ENCODE measurements around the gene DNAH2. TPM values are rescaled to one million over a fixed set of nuclear protein-coding genes. Genes with fewer than 3 reads are reported as not detected.
A peak's percentile ranks its signal among the peaks of the same experiment; 100 is the strongest.

Gene DNAH2
- total and polyA plus RNA-seq, 4 donors: 1.5 to 14.0 (median 7.6) TPM

- WGBS, 2 donors: 2% methylated on average over 26 to 41 of the region's 45 CpGs
- Histone ChIP-seq H3K4me1 (ENCODE audit: control insufficient read depth in 5 of 5, insufficient read depth in 5 of 5, low read length in 5 of 5) (peaks cover 0 to 22% (median 3%) of the 10 kb centered on the region in 5 donors), H3K27me3 (ENCODE audit: control insufficient read depth in 3 of 3, insufficient read depth in 3 of 3, low read length in 2 of 3) (no peaks in the 10 kb centered on the region), H3K9me3 (ENCODE audit: control insufficient read depth in 4 of 4, insufficient read depth in 3 of 4, low read length in 3 of 4) (peaks cover 0 to 3% (median 0%) of the 10 kb centered on the region in 4 donors), H3K27ac (ENCODE audit: low read depth in 1 of 2, low read length in 1 of 2) (no peak within 1 kb of the TSS), H3K4me3 (no peak within 1 kb of the TSS), H3K36me3 (ENCODE audit: control insufficient read depth in 4 of 4, insufficient read depth in 4 of 4, low read length in 4 of 4) (peaks cover 0 to 23% (median 6%) of the 10 kb centered on the region in 4 donors), H3K9ac (ENCODE audit: insufficient read depth in 1 of 2, low read length in 2 of 2) (peak within 1 kb of the TSS in 1 of 2 donors; percentile 37)
- ATAC-seq (ENCODE audit: insufficient read depth, low FRiP score) (peak; percentile 45), DNase-seq (peak; percentile 76 to 81 (median 77))
- TF ChIP-seq, protein P1, sequence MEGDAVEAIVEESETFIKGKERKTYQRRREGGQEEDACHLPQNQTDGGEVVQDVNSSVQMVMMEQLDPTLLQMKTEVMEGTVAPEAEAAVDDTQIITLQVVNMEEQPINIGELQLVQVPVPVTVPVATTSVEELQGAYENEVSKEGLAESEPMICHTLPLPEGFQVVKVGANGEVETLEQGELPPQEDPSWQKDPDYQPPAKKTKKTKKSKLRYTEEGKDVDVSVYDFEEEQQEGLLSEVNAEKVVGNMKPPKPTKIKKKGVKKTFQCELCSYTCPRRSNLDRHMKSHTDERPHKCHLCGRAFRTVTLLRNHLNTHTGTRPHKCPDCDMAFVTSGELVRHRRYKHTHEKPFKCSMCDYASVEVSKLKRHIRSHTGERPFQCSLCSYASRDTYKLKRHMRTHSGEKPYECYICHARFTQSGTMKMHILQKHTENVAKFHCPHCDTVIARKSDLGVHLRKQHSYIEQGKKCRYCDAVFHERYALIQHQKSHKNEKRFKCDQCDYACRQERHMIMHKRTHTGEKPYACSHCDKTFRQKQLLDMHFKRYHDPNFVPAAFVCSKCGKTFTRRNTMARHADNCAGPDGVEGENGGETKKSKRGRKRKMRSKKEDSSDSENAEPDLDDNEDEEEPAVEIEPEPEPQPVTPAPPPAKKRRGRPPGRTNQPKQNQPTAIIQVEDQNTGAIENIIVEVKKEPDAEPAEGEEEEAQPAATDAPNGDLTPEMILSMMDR (IDR thresholded peaks at IDR 0.05; ENCODE audit: control extremely low read depth, extremely low read depth): no peak
These were observed 12.8 kb upstream of the DNAH2 start, which contains the start of gene EFNB3 for GRCh38 chr17:7704601-7705268. TSS of gene EFNB3 (plus strand) at chr17:7705202. CDS start at chr17:7705599, 397 bp downstream.

GRCh38 chr17:7705269-7706255 is 12.0 kb upstream of the DNAH2 start:
- Histone ChIP-seq H3K9me3 (ENCODE audit: control insufficient read depth in 4 of 4, insufficient read depth in 3 of 4, low read length in 3 of 4) (peaks cover 0 to 3% (median 0%) of the 10 kb centered on the region in 4 donors), H3K4me3 (no peak overlapping the region), H3K27me3 (ENCODE audit: control insufficient read depth in 3 of 3, insufficient read depth in 3 of 3, low read length in 2 of 3) (no peaks in the 10 kb centered on the region), H3K9ac (ENCODE audit: insufficient read depth in 1 of 2, low read length in 2 of 2) (no peak overlapping the region), H3K36me3 (ENCODE audit: control insufficient read depth in 4 of 4, insufficient read depth in 4 of 4, low read length in 4 of 4) (peaks cover 0 to 21% (median 6%) of the 10 kb centered on the region in 4 donors), H3K27ac (ENCODE audit: low read depth in 1 of 2, low read length in 1 of 2) (no peak overlapping the region), H3K4me1 (ENCODE audit: control insufficient read depth in 5 of 5, insufficient read depth in 5 of 5, low read length in 5 of 5) (peaks cover 0 to 22% (median 3%) of the 10 kb centered on the region in 5 donors)
- no peak for ATAC-seq (ENCODE audit: insufficient read depth, low FRiP score)
- peak in 2 of 3 donors; percentile 16 to 40 for DNase-seq
- WGBS, 2 donors: 5 to 6% methylated on average over 40 to 50 of the region's 50 CpGs
- TF ChIP-seq, protein P1 (IDR thresholded peaks at IDR 0.05; ENCODE audit: control extremely low read depth, extremely low read depth): no peak

DNA sequence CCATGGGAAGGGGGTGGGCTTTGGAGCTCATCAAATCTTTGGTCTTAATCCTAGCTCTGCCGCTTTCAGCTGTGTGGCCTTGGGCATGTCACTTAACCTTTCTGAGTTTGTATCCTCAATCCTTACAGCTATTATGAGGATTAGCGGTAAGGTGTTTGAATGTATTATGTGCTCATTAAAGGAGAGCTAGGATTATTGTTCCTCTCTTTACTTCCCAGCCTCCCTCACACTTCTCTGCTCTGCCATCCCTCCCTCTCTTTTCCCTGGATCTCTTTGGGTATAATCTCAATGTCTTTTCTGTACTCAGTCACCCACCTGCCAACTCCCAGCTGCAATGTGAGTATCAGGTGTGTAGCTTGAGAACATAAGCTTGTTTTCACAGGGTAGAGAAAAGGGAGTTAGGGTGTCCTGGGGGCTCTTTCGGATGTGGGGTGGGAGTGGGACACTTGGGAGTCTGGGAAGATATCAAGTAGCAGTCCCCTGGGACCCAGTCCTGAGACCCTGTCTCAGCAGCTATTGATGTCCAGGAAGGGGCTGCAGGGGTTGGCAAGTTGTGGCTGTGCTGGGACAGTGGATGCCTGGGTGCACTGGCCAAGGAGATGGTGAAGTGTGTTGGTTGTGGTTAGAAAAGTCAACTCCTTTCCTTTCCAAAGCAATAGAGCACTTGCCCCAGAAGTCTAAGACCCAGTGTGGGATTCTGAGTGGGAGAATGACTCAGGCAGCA is 10.8 kb upstream of the DNAH2 start:
- WGBS, 2 donors: 89 to 91% methylated on average over 3 of the region's 3 CpGs
- Histone ChIP-seq H3K4me3 (no peak overlapping the region), H3K9me3 (ENCODE audit: control insufficient read depth in 4 of 4, insufficient read depth in 3 of 4, low read length in 3 of 4) (peaks cover 0 to 3% (median 0%) of the 10 kb centered on the region in 4 donors), H3K27me3 (ENCODE audit: control insufficient read depth in 3 of 3, insufficient read depth in 3 of 3, low read length in 2 of 3) (peaks cover 0 to 3% (median 0%) of the 10 kb centered on the region in 3 donors), H3K36me3 (ENCODE audit: control insufficient read depth in 4 of 4, insufficient read depth in 4 of 4, low read length in 4 of 4) (peaks cover 0 to 11% (median 2%) of the 10 kb centered on the region in 4 donors), H3K9ac (ENCODE audit: insufficient read depth in 1 of 2, low read length in 2 of 2) (no peak overlapping the region), H3K4me1 (ENCODE audit: control insufficient read depth in 5 of 5, insufficient read depth in 5 of 5, low read length in 5 of 5) (peaks cover 0 to 22% (median 3%) of the 10 kb centered on the region in 5 donors), H3K27ac (ENCODE audit: low read depth in 1 of 2, low read length in 1 of 2) (no peak overlapping the region)
- TF ChIP-seq, protein P1 (IDR thresholded peaks at IDR 0.05; ENCODE audit: control extremely low read depth, extremely low read depth): no peak
- no peak for DNase-seq
- ATAC-seq (ENCODE audit: insufficient read depth, low FRiP score): no peak

Data from lung (tissue), 12 donors.